Subcutaneous adipose tissue (tissue), 4 donors: ENCODE results near the gene LCE6A. TPM values are rescaled to one million over a fixed set of nuclear protein-coding genes. Genes with fewer than 3 reads are reported as not detected.

Experiments
- total RNA-seq, 4 donors: library from RNA; depleted of rRNA; stranded (reverse); fragments of >200 nt; gene quantifications; one replicate each; pipeline ENCODE4 v1.1.0, GENCODE V29; 2016
- TF ChIP-seq, protein P1 (sequence below): fragments of 450-650 bp; IDR thresholded peaks from one replicate; pipeline ENCODE4 v1.5.1; 2016; ENCODE audit warnings: low read depth, mild to moderate bottlenecking, control low read depth, antibody characterized with exemption, moderate library complexity

LCE6A gene, protein sequence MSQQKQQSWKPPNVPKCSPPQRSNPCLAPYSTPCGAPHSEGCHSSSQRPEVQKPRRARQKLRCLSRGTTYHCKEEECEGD
- total RNA-seq: not detected

- TF ChIP-seq, protein P1, sequence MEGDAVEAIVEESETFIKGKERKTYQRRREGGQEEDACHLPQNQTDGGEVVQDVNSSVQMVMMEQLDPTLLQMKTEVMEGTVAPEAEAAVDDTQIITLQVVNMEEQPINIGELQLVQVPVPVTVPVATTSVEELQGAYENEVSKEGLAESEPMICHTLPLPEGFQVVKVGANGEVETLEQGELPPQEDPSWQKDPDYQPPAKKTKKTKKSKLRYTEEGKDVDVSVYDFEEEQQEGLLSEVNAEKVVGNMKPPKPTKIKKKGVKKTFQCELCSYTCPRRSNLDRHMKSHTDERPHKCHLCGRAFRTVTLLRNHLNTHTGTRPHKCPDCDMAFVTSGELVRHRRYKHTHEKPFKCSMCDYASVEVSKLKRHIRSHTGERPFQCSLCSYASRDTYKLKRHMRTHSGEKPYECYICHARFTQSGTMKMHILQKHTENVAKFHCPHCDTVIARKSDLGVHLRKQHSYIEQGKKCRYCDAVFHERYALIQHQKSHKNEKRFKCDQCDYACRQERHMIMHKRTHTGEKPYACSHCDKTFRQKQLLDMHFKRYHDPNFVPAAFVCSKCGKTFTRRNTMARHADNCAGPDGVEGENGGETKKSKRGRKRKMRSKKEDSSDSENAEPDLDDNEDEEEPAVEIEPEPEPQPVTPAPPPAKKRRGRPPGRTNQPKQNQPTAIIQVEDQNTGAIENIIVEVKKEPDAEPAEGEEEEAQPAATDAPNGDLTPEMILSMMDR: no peak
Observed at GRCh38 chr1:152842556-152842955, at the start of gene LCE6A. Gene LCE6A, plus strand, starts transcription at chr1:152842856. Its CDS starts 665 bp downstream, at chr1:152843521.

DNA sequence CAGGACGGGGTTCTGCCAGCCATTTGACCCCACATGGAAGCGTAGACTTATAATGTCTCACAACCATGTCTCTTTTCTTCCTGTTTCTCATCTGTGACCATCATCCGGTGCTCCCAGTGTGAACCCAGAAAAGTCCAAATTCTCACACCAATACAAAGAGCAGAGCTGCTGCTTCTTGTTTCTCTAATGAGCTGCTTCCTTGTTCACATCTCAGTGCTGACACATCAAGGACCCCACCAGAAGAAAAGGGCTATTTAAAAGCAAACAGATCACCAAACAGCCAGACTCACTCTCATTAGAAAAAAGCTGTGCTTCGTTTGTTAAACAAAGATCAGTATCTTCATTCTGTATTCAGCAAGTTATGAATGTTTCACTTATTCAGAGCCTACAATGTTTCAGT, 47.0 kb upstream of the LCE6A start:
- TF ChIP-seq, protein P1: no peak

DNA sequence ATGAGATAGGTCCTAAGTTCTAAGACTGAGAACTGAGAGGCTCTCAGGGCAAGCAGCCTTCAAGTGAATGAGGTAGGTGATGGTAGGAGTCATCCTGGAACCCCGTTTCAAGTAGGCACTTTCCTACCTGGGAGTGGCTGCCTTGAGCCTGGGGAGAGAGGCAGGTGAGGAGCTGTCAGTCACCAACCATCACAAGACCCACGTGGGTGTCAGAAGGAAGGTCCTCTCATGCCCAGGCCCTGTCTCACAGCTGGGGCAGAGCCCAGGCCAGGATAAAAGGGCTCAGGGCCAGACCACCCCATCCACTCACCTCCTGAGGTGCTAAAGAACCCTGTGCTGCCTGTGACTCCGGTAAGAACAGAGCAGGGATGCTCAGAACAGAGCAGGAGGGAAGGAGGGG, 46.2 kb upstream of the LCE6A start, which contains the start of gene LCE1D:
TSS of gene LCE1D (plus strand) at position 301 of the 400 bp plus-strand sequence. CDS start 1,074 bp downstream, outside the sequence.
- TF ChIP-seq, protein P1: no peak

GRCh38 chr1:152801333-152801732, 41.3 kb upstream of the LCE6A start:
- TF ChIP-seq, protein P1: no peak

- TF ChIP-seq, protein P1: no peak
Observed at GRCh38 chr1:152806576-152806975, 36.1 kb upstream of the LCE6A start, which contains the start of gene LCE1C. Gene LCE1C, minus strand, starts transcription at chr1:152806651. Its CDS starts 1,173 bp downstream, at chr1:152805478.

- TF ChIP-seq, protein P1: no peak
Observed at GRCh38 chr1:152811050-152811449, 31.6 kb upstream of the LCE6A start.

GRCh38 chr1:152811671-152812070, 31.0 kb upstream of the LCE6A start, which contains the start of gene LCE1B:
Gene LCE1B, plus strand, starts transcription at chr1:152811971. Its CDS starts 476 bp downstream, at chr1:152812447.
- TF ChIP-seq, protein P1: no peak
